SW480 (cell line): ENCODE results near the gene C4orf50.

ENCODE experiments used
- DNase-seq: peaks from one replicate; pipeline ENCODE4 v3.0.0-alpha.2; 2016; ENCODE audit warnings: low spot score

Gene C4orf50

DNA sequence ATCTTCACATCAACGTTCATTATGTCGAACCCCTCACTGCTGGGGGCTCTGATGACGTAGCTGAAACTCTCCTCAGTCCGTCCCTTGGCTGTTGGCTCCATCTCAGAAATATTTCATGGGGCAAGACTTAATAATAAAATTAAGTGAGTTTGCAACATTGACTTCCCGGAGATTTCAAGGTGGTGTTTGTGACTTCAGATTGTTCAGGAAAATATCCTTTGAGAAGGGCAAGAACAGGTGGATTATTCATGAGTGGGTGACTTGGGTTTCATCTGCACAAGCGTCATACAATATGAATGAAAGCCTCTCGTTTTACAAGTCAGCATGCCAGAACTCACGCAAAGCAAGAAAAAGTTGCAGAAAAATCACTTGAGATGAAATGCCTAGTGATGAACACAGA lies at the start of gene C4orf50:
Gene C4orf50, minus strand, starts transcription at position 101 of the 400 bp plus-strand sequence.
- DNase-seq = no peak

DNA sequence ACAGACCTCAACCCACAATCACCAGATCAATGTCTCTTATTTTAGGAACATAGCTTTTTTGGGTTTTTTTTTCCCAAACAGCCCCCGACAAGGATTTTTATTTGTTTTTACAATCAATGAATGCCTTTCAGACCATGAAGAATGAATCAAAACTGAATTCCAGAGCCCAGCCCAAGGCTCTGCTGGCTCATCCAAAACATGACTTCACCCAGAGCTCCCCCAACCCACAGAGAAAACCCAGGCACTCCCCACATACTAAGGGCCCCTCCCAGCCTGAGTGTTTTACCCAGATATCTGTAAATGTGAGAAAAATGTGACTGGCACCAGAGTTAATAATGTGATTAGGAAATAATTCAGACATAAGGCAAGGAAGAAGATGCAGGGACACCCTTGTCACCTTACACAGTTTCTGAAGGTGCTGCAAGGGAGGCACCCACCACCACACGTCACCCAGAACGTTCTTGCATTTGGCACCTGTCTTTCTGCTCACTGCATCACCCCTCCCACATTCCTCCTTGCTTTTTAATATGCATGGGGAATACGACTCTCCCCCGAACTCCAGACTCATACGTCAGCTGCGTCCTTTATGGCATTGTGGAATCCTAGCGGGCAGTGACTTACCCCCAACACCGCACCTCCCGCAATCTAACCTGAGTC lies 47.8 kb upstream of the C4orf50 start:
- DNase-seq = no peak

DNA sequence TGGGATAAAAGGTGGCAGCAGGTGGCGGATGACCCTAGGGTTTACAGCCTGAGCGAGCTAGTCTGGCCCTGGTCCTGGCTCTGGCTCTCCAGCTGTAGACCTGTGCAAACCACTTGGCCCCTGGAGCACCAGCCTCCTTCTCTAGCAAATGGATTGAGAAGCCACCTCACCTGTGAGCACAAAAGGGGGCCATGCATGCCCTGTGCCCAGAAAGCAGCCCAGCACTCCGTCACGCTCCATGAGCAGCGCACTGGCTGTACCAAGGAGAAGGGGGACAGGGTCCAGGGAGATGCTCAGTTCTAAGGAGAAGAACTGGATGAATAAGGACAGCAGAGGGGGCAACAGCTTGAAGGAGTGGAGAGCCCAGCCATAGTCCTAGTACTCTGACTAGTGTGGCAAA lies 46.9 kb upstream of the C4orf50 start:
- no peak for DNase-seq

DNA sequence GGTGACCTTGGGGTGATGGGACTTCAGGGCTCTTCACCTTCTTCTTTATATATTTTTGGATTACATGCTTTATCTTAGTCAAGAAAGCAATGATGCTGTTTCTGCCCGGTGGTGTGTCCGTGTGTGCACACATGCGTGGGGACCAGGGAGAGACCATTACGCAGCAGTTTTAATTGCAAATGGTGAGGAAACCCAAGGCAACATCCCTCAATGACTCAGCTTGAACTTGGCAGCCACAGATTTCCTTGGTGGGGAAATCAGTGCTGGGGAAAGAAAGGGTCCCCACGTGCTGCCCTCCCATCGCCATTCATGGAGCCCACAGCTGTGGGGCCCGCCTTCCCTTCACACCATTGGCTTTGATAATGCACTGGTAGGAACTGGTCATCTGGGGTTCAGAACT lies 46.2 kb upstream of the C4orf50 start:
- DNase-seq = no peak

DNA sequence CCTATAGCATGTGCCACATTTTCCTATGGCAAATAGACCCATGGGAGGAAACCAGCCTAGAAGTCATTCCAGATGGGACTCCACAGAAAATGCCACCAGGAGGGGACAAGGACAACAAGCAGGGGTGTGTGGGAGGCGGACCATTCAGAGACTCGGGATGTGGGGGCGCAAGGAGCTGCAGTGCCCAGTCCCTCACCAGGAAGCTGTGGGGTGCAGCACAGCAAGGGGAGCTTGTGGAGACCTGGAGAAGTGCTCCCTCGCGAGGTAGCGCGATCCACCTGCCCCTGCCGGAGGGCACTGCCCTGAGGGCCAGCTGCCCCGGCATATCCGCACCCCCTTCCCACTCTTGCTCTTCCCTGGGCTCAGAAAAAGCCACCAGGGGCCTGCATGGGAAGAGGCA lies 45.5 kb upstream of the C4orf50 start:
- DNase-seq = no peak

DNA sequence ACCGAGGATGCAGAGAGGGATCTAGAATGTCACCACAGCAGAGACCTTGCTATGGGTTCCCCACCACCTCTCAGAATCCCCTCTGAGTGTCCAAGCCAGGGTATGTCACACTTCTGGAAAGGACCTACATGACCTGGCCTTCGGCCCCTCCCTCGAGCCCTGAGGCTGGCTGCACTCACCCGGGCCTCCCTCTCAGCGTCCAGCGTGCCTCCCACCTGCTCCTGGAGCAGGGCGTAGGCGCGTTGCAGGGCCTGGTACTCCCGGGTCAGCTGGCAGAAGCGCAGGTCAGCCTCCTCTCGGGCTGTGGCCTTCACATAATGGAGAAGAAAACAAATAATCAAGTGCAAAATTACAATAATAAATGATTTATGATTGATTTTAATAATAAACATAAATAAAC lies 43.9 kb upstream of the C4orf50 start:
- no peak for DNase-seq

DNA sequence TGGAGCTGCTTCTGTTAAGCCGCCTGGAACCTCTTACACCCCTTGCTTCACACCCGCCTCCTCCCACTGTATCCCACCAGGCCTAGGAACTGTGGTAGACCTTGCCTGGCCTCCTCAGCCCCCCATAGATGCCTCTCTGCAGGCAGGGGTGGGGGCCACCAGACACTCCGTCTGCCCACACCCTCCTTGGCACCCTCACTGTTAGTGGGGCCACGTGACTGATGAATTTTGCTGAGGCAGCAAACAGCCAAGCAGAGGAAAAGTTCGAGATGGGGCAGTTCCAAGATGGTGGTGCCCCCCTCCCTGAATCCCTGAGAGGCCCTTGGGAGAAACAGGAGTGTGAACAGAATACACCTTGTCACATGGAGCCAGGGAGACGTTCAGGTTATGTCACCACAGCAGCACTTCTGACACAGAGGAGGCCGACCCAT lies 41.2 kb upstream of the C4orf50 start:
- DNase-seq = no peak

DNA sequence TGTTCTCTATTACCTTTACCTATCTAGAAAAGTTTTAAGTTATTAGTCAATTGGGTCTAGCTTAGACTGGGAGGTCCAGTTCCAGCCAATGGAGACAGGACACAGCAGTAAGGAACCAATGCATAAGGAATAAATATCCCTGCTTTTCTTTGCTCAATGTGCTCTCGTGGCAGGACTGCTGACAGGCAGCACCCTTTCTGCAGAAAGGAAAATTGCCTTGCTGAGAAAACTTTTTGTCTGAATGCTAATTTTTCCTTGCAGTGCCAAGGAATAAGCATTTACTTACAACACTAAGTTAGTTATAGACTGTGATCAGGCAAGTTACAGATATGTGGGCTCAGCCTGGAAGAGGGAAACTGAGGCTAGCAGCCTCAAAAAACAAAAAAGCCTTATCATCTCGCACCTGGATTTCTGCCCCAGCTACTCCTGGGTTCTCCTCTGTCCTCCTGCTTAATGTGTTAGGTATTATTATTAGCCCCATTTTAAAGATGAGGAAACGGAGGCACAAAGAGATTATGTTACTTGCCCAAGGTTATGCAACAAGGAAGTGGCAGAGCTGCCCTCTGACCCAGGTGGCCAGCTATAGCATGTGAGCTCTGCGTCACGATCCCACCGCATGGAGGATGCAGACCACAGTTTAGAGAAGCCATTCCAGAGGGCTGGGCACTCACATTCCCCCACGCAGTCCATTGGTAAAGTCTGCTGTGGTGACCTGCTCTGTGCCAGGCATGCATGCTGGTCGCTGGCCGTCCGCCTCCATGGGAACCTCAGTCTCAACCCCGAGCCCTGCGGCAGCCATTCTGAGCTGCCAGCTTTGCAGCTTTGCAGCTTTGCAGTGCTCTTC lies 40.5 kb upstream of the C4orf50 start:
- DNase-seq = no peak

DNA sequence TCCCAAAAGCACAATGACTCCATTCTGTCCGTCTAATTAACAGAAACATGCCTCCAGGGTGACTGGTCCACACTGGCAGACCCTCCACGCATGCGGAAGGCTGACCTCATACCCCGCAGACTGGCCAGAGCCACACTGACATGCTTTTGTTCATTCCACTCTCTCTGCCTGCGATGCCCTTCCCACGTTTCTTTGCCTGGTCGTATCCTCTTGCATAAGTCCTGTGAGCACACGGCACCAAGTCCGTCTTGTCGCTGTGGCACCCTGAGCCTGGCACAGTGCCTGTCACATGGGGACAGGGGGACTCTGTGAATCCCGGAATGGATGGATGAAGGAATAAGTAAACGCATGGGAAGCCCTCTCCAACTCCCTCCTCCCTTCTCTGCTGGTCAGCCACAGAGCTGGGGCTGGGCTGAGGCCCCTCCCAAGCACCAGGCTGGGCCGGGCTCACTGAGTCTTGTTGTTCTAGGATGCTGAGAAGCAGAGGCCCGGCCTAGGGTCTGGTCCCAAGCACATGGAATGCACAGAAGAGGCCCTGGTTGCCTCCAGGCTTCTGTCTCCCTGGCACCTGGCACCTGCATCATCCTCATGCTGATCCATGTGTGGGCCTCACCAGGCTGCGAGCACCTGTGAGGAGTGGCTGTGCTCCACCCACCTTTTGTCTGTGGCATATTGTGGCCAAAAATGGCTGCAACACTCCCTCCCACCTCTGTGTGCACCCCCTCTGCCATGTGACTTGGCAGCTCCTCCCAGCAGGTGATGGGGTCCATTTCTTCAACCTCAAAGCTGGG lies 38.9 kb upstream of the C4orf50 start:
- DNase-seq = no peak

DNA sequence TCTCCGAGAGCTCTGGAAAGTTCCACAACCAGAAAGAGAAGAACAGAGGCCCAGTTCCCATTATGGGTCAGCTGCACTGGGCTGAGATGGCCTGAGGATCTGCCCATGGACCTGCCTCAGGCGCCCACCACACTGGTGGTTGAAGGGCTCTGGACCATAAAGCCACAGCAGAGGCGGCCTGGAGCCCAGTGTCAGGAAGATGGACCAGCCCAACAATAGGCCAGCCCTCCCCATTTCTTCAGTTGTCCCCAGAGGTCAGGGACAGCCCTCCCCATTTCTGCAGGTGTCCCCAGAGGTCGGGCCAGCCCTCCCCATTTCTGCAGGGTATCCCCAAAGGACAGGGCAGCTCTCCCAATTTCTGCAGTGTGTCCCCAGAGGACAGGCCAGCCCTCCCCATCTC lies 37.2 kb upstream of the C4orf50 start:
- DNase-seq = no peak

DNA sequence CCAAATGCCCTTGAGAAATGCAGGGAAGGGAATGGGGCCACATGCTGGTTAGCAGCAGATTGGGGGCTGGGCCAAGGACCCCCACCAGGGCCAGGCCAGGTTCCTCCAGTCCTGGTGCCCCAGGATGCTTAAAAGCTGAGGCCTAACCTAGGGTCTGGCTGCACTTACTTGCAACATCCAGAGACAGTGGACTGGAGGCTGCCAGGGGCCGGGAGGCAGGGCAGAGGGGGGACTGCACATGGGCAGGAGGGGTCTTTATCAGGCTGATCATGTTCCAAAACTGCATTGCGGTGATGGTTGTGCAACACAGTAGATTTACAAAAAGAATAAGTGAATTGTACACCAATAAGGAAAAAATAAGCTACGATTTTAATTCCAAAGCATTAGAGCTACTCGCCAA lies 36.8 kb upstream of the C4orf50 start:
- DNase-seq = no peak

DNA sequence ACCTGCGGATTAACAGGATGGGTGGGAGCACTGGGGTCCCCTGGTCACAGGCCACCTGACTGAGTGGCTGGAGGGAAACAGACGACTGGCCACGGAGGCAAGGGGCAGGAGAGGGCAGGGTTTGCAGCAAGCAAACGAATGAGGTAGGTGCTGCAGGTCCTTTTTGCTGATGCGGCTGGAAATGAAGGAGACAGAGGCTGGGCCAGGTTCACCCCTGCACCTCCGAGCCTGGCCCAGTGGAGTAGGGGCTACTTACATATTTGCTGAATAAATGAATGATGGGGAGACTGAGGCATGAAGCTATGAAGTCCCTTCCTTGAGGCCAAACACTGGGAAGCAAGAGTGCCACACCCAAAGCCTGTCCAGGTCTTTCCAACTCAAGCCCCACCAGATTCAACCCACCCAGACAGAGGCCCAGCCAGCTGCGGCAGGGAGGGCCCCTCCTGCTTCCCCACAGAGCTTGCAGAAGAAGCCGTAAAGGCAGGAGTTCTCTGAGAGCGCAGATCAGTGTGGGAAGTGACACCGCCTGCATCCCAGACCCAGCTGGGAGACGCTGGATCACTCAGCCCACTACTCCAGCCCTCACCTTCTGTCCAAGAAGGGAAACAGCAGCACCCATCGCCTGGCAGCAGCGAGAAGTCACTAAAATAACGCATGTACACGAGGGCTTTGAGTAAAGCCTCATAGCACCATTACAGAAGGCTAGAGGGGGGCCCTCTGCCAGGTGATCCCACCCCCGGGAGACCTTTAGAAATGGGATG lies 36.1 kb upstream of the C4orf50 start:
- DNase-seq = no peak

DNA sequence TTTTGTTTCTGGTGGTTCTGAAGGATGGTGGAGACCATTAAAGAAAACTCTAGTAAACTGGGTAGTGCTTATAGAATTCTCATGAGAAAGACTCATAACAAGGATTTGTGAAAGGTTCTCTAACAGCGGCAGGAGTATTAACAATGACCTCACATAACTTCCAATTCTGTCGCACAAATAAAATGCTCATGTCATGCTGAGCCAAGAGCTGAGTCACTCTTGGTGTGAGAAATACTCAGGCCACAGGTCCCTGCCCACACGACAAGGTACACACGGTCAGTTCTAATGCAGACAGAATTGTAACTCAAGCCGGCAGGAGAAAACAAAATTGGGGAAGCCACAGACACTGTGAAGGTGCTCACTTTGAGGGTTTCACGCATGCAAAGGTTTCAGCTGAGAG lies 34.4 kb upstream of the C4orf50 start:
- DNase-seq = peak; percentile 21

DNA sequence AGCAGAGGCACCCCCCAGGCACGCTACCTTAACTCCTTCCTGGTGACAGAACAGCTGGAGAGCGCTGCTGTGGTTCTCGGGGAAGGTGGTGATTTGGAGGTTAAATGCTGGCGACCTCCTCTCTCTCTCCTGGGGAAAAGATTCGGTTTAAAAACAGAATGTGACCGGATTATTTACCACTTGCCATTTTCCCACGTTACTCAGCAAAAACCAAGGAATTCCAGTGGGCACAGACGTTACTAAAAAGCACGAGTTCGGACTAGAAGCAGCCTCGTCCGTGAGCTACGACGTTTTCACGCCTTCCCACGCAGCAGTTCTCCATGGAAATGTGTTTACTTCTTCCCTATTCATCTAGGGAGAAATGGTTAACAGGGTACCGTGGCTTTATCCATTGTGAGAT lies 32.3 kb upstream of the C4orf50 start:
- no peak for DNase-seq

DNA sequence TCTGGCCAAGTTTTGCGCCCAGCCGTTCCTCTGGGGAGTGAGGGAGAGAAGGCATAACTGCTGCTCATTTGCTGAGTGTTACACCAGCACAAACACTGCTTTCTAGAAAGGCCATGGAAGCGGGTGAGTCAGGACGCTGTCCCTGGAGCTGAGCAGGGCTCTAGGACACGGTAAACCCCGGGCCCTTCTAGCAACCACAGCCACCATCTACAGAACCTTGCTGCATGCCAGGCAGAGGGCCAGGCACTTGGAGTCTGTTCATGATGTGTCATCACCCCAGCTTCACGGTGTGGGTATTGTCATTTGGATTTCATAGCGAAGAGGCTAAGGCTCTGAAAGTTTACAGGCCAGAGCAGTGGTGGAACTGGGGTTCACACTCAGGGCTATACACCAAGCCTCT lies 31.8 kb upstream of the C4orf50 start:
- no peak for DNase-seq

DNA sequence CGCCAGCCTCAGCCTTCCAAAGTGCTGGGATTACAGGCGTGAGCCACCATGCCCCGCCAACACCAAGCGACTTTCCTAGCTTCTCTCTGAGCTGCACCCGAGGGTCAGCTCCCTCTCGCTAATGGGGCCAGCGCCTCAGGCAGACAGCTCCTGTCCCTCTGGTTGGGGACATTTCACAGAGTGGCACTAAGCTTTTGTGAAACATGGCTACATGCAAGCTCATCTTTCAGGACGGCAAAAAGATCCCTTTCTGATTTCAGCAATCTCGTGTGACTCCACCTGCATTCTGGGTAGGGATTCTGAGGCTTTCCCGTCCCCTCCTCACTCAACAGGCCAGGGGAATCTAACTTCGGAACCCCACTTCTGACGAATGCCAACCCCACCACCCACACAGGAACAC lies 31.0 kb upstream of the C4orf50 start:
- DNase-seq = no peak

DNA sequence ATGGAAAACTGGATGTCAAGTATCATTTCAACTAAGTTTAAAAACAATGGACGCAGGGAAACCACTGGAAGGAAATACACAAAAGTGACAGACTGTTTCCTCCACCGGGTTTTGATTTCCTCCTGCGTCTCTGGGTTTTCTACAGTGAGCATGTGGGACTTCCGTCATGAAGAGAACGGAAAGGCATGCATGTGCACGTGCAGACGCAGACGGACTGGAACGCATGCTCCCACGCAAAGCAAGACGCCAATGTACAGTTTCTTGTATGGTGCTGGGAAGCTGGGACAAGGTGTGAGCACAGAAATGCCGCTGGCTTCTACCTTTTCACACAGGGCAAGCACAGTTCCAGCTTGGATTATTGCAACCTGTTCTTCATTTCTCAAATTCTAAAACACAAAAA lies 30.3 kb upstream of the C4orf50 start:
- no peak for DNase-seq

DNA sequence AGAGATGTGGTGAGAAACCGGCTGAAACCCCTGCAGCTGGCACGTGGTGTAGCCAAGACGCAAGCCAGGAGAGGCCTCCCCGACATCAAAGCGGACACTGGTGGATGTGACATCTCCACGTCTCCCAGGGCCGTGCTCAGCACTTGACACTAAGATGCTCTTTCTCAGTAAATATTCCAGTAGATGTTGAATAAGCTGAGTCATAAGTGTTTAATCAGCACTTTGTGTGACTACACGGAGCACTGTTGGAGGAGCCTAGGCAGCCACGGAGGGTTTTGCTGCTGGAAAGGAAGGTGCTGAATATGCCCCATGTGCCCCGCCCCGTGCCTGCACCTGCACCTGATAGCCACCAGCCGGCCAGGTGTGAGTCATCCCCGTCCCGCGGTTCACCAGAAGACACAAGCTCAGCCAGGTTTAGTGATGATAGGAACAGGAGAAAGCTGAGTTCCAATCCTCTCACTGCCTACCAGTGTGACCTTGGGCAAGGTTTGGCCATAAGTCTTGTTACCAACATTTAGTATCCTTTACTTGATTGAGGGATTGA lies 29.0 kb upstream of the C4orf50 start:
- peak; percentile 45 for DNase-seq

DNA sequence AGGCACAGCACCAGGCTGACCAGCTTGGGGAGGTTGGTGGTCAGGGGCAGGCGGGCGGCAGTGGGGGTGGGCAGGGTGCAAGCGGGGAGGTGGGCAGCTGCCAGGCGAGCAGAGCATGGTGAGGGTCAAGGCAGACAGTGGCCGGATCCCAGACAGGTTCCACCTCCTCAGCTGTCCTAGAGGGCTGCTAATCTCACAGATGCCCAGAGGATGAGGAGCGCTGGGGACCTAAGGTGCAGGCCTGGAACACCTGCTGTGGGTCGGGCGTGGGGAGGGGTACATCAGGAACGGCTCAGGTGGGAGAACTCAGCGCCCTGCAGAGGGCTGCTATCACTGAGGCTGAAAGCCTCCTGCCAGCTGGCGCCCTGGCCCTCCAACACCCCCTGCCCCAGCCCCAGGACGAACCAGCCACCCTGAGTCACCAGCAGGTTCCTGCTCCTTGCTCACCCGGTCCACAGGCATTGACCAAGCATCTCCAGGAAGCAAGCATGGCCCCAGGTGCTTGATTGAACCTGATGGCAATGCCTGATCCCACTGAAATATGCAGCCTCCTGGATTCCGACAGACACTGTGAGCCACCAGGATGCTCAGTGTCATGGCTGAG lies 28.4 kb upstream of the C4orf50 start:
- no peak for DNase-seq

DNA sequence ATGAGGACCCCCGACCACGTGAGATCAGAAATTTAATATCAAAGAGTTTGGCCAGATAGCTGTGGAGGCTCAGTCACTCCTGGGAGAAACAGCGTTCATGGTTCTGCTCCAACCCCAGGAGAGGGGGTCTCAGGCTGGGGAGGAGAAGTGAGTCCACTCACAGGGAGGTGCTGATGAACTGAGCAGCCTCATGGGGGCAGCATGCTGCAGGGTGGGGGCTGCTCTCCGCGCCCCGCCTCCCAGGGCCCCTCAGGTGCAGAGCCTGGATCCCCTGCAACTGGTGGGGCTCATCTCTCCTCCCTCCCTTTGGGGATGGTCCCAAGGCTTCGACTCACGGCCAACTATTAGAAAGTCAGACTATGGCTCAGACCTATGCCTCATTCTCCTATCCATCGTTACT lies 26.6 kb upstream of the C4orf50 start:
- no peak for DNase-seq

DNA sequence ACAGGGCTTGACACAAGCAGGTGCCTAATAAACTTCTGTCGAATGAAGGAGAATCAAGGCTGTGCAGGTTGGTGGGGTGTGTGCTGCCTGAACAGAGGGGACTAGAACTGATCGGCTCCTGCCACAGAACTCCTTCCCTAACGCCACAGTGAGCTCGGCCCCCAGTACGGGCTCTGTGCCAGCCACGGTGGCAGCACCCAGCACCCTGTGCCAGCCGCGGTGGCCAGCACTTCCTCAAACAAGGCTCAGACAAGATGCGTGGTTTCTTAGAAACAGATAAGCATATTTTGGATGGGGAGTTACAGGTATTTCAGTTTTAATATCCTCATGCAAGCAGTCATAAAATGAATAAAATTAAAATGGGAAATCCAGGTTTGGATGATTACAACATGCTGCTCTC lies 26.0 kb upstream of the C4orf50 start:
- DNase-seq = no peak
